ENCODE data around the gene PPFIBP2.

DNA sequence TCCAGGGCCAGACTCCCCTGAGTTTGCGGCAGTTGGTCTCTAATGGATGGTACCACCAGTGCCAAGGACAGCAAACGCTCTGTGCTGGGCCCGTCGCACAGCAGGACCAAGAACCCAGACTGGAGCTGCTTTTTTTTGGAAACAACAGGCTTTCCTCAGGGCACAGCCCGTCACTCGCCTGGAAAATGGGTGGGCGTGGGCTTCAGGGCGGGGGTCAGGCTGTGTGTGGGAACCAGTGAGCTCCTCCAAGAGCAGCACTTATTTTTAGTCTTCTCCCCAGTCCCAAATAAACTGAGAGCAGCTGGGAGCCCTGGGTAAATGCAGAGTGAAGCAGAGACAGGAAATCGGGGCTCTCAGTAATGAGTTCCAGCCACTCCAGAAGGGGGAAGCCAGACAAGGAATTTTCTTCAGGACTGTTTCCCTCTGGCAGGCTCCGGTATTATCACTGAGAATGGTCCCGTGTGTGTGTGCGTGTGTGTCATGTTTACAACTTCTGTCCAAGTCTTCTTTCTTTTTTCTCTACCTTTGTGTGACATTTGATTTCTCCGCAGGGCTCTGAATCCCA, 63.0 kb downstream of the PPFIBP2 start:
- TF ChIP-seq, protein P1, sequence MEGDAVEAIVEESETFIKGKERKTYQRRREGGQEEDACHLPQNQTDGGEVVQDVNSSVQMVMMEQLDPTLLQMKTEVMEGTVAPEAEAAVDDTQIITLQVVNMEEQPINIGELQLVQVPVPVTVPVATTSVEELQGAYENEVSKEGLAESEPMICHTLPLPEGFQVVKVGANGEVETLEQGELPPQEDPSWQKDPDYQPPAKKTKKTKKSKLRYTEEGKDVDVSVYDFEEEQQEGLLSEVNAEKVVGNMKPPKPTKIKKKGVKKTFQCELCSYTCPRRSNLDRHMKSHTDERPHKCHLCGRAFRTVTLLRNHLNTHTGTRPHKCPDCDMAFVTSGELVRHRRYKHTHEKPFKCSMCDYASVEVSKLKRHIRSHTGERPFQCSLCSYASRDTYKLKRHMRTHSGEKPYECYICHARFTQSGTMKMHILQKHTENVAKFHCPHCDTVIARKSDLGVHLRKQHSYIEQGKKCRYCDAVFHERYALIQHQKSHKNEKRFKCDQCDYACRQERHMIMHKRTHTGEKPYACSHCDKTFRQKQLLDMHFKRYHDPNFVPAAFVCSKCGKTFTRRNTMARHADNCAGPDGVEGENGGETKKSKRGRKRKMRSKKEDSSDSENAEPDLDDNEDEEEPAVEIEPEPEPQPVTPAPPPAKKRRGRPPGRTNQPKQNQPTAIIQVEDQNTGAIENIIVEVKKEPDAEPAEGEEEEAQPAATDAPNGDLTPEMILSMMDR (IDR thresholded peaks at IDR 0.05): peak in 1 of 6 experiments; percentile 7
- no peak for TF ChIP-seq POLR2A (IDR thresholded peaks at IDR 0.05)

All from esophagus squamous epithelium (tissue), 4 donors.